ENCODE measurements around the gene MPND.

Gene MPND

GRCh38 chr19:4403005-4403761 is 59.8 kb downstream of the MPND start:
- TF ChIP-seq POLR2AphosphoS5 (IDR thresholded peaks at IDR 0.05; ENCODE audit: low read depth, low read length), result no peak
- TF ChIP-seq TAF1 (IDR thresholded peaks at IDR 0.05; ENCODE audit: borderline replicate concordance, low read depth, low read length), result no peak
- TF ChIP-seq POLR2A (IDR thresholded peaks at IDR 0.05; ENCODE audit: low read depth, low read length), result no peak
- DNase-seq (ENCODE audit: insufficient read length) (no peak), FAIRE-seq (no peak)

GRCh38 chr19:4405977-4406376 is 62.6 kb downstream of the MPND start:
- no peak for FAIRE-seq
- no peak for DNase-seq (ENCODE audit: insufficient read length)
- TF ChIP-seq POLR2AphosphoS5 (IDR thresholded peaks at IDR 0.05; ENCODE audit: low read depth, low read length), result no peak
- TF ChIP-seq POLR2A (IDR thresholded peaks at IDR 0.05; ENCODE audit: low read depth, low read length), result no peak
- TF ChIP-seq TAF1 (IDR thresholded peaks at IDR 0.05; ENCODE audit: borderline replicate concordance, low read depth, low read length), result no peak

GRCh38 chr19:4406626-4407025 is 63.3 kb downstream of the MPND start:
- no peak for TF ChIP-seq TAF1 (IDR thresholded peaks at IDR 0.05; ENCODE audit: borderline replicate concordance, low read depth, low read length)
- no peak for TF ChIP-seq POLR2A (IDR thresholded peaks at IDR 0.05; ENCODE audit: low read depth, low read length)
- TF ChIP-seq POLR2AphosphoS5 (IDR thresholded peaks at IDR 0.05; ENCODE audit: low read depth, low read length), result no peak
- FAIRE-seq (no peak), DNase-seq (ENCODE audit: insufficient read length) (no peak)

- 0 out of 2 replicates have a peak, but pooled peaks have one; percentile 40 for TF ChIP-seq POLR2AphosphoS5 (IDR thresholded peaks at IDR 0.05; ENCODE audit: low read depth, low read length)
- TF ChIP-seq POLR2A (IDR thresholded peaks at IDR 0.05; ENCODE audit: low read depth, low read length), result no peak
- no peak for TF ChIP-seq TAF1 (IDR thresholded peaks at IDR 0.05; ENCODE audit: borderline replicate concordance, low read depth, low read length)
- DNase-seq (ENCODE audit: insufficient read length) (no peak), FAIRE-seq (no peak)
Measured at GRCh38 chr19:4409123-4409933, 66.0 kb downstream of the MPND start.

All from GM12892 (cell line).